RWPE2 (cell line): Measurements from ENCODE around the gene RAX2.

ENCODE experiments used
- ATAC-seq: fragments of 200-7000 bp; cut with Tn5 transposase; 3 replicates; pipeline ENCODE4 v1.9.1; 2021; ENCODE audit warnings: low read depth
- DNase-seq: peaks from one replicate; pipeline ENCODE4 v3.0.0-alpha.2; 2020; ENCODE audit warnings: low spot score
- H3K27ac ChIP-seq: fragments of 450-650 bp; 2 replicates; pipeline ENCODE4 v1.5.1; 2017; ENCODE audit warnings: mild to moderate bottlenecking; ENCODE audit not compliant: poor library complexity, severe bottlenecking
- H3K27me3 ChIP-seq: fragments of 250-450 bp; sonication (Bioruptor Pico); 2 replicates; pipeline ENCODE4 v1.5.1; 2021; ENCODE audit warnings: mild to moderate bottlenecking, moderate library complexity; ENCODE audit not compliant: insufficient read depth, poor library complexity, severe bottlenecking
- H3K36me3 ChIP-seq: fragments of 250-450 bp; sonication (Bioruptor Pico); 2 replicates; pipeline ENCODE4 v1.5.1; 2020; ENCODE audit warnings: low read depth, mild to moderate bottlenecking, moderate library complexity
- H3K4me1 ChIP-seq: fragments of 250-450 bp; sonication (Bioruptor Pico); 2 replicates; pipeline ENCODE4 v1.5.1; 2021; ENCODE audit warnings: mild to moderate bottlenecking, moderate library complexity; ENCODE audit not compliant: insufficient read depth, poor library complexity, severe bottlenecking
- H3K4me3 ChIP-seq: fragments of 250-450 bp; sonication (Bioruptor Pico); 2 replicates; pipeline ENCODE4 v1.5.1; 2021; ENCODE audit warnings: mild to moderate bottlenecking, moderate library complexity; ENCODE audit not compliant: severe bottlenecking
- H3K9me3 ChIP-seq: fragments of 250-450 bp; sonication (Bioruptor Pico); 2 replicates; pipeline ENCODE4 v1.5.1; 2021; ENCODE audit warnings: mild to moderate bottlenecking, moderate library complexity; ENCODE audit not compliant: severe bottlenecking
- TF ChIP-seq, protein P1 (sequence below): fragments of 450-650 bp; IDR thresholded peaks from one replicate; pipeline ENCODE4 v1.5.1; 2017; ENCODE audit warnings: mild to moderate bottlenecking, moderate library complexity; ENCODE audit not compliant: poor library complexity, severe bottlenecking

RAX2 gene

DNA sequence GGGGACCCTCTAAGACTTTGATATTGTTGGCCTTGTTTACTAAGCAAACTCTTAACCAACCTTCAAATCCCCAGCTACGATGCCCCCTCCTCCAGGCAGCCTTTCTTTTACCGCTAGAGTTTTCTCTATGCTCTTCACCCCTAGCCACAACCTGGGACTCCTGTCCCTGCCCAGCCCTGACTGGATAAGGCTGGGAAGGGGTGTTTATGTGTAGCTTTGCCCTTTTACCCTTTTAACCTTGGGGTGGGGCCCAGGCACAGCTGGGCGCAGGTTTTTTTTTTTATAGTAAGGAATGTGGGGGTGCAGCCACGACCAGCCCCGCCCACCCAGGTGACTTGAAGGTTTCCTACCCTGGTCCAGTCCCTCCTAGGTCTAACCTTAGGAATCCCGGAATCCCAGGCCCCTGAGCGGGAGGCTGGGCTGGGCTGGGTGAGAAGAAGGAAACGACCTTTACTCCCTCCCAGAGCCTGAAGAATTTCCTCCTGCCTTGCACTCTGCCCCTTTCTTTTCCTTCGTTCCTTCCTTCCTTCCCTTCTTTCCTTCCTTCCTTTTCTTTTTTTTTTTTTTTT is 51.6 kb downstream of the RAX2 start:
- Histone ChIP-seq H3K36me3 (no peaks in the 10 kb centered on the region), H3K27ac (no peak overlapping the region), H3K27me3 (peaks cover 15% of the 10 kb centered on the region), H3K4me3 (no peak overlapping the region), H3K9me3 (no peaks in the 10 kb centered on the region), H3K4me1 (no peaks in the 10 kb centered on the region)
- TF ChIP-seq, protein P1, sequence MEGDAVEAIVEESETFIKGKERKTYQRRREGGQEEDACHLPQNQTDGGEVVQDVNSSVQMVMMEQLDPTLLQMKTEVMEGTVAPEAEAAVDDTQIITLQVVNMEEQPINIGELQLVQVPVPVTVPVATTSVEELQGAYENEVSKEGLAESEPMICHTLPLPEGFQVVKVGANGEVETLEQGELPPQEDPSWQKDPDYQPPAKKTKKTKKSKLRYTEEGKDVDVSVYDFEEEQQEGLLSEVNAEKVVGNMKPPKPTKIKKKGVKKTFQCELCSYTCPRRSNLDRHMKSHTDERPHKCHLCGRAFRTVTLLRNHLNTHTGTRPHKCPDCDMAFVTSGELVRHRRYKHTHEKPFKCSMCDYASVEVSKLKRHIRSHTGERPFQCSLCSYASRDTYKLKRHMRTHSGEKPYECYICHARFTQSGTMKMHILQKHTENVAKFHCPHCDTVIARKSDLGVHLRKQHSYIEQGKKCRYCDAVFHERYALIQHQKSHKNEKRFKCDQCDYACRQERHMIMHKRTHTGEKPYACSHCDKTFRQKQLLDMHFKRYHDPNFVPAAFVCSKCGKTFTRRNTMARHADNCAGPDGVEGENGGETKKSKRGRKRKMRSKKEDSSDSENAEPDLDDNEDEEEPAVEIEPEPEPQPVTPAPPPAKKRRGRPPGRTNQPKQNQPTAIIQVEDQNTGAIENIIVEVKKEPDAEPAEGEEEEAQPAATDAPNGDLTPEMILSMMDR: no peak
- no peak for ATAC-seq
- DNase-seq: no peak

DNA sequence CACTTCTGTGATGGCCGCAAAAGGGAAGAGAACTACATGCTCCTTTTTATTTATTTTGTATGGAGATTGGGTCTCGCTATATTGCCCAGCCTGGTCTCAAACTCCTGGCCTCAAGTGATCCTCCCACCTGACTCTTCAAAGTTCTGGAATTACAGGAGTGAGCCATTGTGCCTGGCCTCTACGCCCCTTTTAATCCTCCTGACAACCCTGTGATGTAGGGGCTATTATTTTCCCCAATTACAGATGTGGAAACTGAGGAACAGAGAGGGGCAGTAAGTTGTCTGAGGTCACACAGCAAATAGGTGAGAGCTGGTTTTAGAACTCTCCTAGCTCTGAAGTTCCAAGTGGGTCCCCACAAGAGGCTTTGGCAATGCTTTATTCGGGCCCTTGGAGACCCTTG is 52.2 kb downstream of the RAX2 start:
- TF ChIP-seq, protein P1: no peak
- no peak for DNase-seq
- H3K27ac ChIP-seq: no peak overlapping the region
- no peaks in the 10 kb centered on the region for H3K4me1 ChIP-seq
- H3K27me3 ChIP-seq: peaks cover 15% of the 10 kb centered on the region
- ATAC-seq: no peak
- no peaks in the 10 kb centered on the region for H3K36me3 ChIP-seq
- no peak overlapping the region for H3K4me3 ChIP-seq
- H3K9me3 ChIP-seq: no peaks in the 10 kb centered on the region
